GM12875 (cell line): Measurements from ENCODE around the gene CLDN16.

Source experiments
- H3K4me3 ChIP-seq: one replicate; pipeline ENCODE4 v1.5.1; 2011; ENCODE audit warnings: low read depth, low read length, control low read depth
- TF ChIP-seq, protein P1 (sequence below): IDR thresholded peaks from 2 replicates; pipeline ENCODE4 v1.5.1; 2011; ENCODE audit warnings: low read depth, mild to moderate bottlenecking, control low read depth, inconsistent platforms, low read length, moderate library complexity, borderline replicate concordance; ENCODE audit not compliant: insufficient read depth

Gene CLDN16

DNA sequence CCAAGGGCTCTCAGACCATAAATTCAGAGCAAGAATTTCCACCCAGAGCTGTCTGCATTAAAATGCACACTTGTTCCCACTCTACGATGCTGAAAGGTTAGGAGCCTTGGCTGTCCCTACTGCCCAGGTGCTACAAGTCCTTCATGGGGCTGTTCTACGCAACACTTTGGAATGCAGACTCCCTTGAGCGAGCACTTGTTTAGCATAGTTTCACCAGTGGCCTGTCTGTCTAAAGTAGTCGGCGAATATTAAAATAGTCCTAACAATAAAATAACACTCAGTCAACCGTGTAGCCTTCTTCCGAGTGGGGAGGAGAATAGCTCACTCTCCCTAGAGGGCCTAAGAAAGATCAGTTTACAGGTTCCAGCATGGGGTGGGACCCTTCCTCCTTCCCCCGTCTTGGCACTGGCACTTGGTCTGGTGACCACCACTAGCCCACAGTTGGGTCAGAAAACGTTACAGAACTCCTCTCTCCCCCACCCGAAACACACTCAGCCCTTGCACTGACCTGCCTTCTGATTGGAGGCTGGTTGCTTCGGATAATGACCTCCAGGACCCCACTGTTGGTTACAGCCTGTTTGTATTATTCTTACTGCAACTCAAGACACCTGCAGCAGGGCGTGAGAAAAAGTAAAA is at the start of gene CLDN16:
Gene CLDN16, plus strand, starts transcription at position 586 of the 636 bp plus-strand sequence. CDS start 167 bp downstream, outside the sequence.
- TF ChIP-seq, protein P1, sequence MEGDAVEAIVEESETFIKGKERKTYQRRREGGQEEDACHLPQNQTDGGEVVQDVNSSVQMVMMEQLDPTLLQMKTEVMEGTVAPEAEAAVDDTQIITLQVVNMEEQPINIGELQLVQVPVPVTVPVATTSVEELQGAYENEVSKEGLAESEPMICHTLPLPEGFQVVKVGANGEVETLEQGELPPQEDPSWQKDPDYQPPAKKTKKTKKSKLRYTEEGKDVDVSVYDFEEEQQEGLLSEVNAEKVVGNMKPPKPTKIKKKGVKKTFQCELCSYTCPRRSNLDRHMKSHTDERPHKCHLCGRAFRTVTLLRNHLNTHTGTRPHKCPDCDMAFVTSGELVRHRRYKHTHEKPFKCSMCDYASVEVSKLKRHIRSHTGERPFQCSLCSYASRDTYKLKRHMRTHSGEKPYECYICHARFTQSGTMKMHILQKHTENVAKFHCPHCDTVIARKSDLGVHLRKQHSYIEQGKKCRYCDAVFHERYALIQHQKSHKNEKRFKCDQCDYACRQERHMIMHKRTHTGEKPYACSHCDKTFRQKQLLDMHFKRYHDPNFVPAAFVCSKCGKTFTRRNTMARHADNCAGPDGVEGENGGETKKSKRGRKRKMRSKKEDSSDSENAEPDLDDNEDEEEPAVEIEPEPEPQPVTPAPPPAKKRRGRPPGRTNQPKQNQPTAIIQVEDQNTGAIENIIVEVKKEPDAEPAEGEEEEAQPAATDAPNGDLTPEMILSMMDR = no peak
- no peak within 1 kb of the TSS for H3K4me3 ChIP-seq

GRCh38 chr3:190338717-190339116 is 49.2 kb upstream of the CLDN16 start:
- H3K4me3 ChIP-seq = no peak overlapping the region
- TF ChIP-seq, protein P1 = no peak

GRCh38 chr3:190339130-190339529 is 48.8 kb upstream of the CLDN16 start:
- H3K4me3 ChIP-seq = no peak overlapping the region
- TF ChIP-seq, protein P1 = peak; percentile 33; the same call in 1 of the 2 replicates

DNA sequence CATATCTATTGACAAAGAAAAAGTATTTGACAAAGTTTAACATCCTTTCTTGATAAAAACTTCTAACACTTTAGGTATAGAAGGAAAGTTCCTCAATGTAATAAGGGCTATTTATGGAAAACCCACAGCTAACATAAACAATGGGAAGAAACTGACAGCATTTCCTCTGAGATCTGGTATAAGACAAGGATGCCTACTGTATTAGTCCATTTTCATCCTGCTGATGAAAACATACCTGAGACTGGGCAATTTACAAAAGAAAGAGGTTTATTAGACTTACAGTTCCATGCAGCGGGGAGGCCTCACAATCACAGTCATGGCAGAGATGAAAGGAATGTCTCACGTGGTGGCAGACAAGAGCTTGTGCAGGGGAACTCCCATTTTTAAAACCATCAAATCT is 47.9 kb upstream of the CLDN16 start:
- TF ChIP-seq, protein P1 = no peak
- no peak overlapping the region for H3K4me3 ChIP-seq

DNA sequence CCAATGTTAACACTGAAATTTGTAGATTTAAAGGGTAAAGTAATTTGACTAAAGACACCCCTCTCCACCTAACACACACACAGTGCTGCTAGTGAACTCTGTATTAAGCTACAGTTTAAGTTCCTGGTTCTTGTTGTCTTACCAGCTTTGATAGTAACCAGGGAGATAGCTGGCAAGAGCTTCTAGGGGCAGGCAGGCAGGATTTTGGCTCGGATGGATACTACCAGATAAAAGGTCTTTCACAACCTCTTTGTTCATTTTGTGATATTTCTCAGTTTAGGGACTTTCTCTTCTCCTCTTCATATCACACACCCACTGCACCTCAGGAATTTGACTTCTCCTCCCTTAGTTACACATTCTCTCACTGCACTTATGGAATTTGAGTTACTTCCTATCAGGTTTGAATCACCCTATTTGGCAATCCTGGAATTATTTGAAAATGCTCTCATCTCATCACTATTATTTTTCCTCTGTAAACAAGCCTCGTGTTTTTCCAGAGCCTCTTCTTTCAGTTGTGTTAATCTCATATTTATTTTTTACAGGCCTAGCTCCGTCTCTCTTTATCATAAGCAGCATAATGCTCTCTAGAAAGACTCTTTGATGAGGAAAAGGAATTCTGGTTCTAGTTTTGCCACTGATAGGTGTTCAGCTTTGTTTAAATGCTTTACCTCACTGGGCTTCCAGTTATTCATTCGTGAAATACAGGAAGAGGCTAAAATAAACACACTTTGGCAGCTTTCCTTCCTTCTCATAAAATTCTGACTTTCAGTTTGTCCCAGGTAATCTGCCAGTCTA is 42.7 kb upstream of the CLDN16 start:
- no peak overlapping the region for H3K4me3 ChIP-seq
- TF ChIP-seq, protein P1 = no peak

- TF ChIP-seq, protein P1 = no peak
- no peak overlapping the region for H3K4me3 ChIP-seq
Observed at GRCh38 chr3:190345878-190346277, 42.1 kb upstream of the CLDN16 start.

GRCh38 chr3:190346541-190346940 is 41.4 kb upstream of the CLDN16 start:
- H3K4me3 ChIP-seq = no peak overlapping the region

More at GRCh38 chr3:190346541-190346940, 41.4 kb upstream of the CLDN16 start:
- TF ChIP-seq, protein P1 = no peak
